ENCODE data around the gene ZFYVE16.

- no peak for TF ChIP-seq POLR2A (IDR thresholded peaks at IDR 0.05)
- peak; percentile 35 to 65 (median 54) for TF ChIP-seq CTCF (IDR thresholded peaks at IDR 0.05)
Measured at GRCh38 chr5:80481019-80481893, 73.4 kb downstream of the ZFYVE16 start.

All from heart left ventricle (tissue), 13 donors.